GM23248 (cell line): Measurements from ENCODE around the gene MICU1. TPM values are rescaled to one million over a fixed set of nuclear protein-coding genes. Genes with fewer than 3 reads are reported as not detected.

Experiments used
- DNase-seq: peaks from one replicate; pipeline ENCODE4 v3.0.0-alpha.2; 2015
- H2AFZ ChIP-seq: fragments of 200-600 bp; sonication (generic); 2 replicates; pipeline ENCODE4 v1.6.1; 2016; ENCODE audit warnings: antibody characterized with exemption
- H3F3A ChIP-seq: fragments of 200-600 bp; sonication (generic); 2 replicates; pipeline ENCODE4 v1.6.1; 2016; ENCODE audit warnings: mild to moderate bottlenecking, antibody characterized with exemption, mixed run types; ENCODE audit not compliant: insufficient read depth
- H3K27ac ChIP-seq: fragments of 200-600 bp; sonication (generic); 2 replicates; pipeline ENCODE4 v1.5.1; 2016; ENCODE audit warnings: mild to moderate bottlenecking
- H3K27me3 ChIP-seq: fragments of 200-600 bp; sonication (generic); replicated peaks from 2 replicates; pipeline ENCODE4 v1.6.1; 2016; ENCODE audit warnings: mild to moderate bottlenecking; ENCODE audit not compliant: insufficient read depth
- H3K36me3 ChIP-seq: fragments of 200-600 bp; sonication (generic); 2 replicates; pipeline ENCODE4 v1.6.1; 2016; ENCODE audit warnings: low read depth, mild to moderate bottlenecking
- H3K4me1 ChIP-seq: fragments of 200-600 bp; sonication (generic); 2 replicates; pipeline ENCODE4 v1.6.1; 2016; ENCODE audit warnings: mild to moderate bottlenecking; ENCODE audit not compliant: insufficient read depth
- H3K4me2 ChIP-seq: fragments of 200-600 bp; sonication (generic); one replicate; pipeline ENCODE4 v1.6.1; 2016; ENCODE audit warnings: mild to moderate bottlenecking; ENCODE audit not compliant: unreplicated experiment
- H3K4me3 ChIP-seq: fragments of 200-600 bp; sonication (generic); 2 replicates; pipeline ENCODE4 v1.5.1; 2016; ENCODE audit warnings: mild to moderate bottlenecking
- H3K79me2 ChIP-seq: fragments of 200-600 bp; sonication (generic); 2 replicates; pipeline ENCODE4 v1.6.1; 2016; ENCODE audit warnings: mild to moderate bottlenecking; ENCODE audit not compliant: insufficient read depth
- H3K9ac ChIP-seq: fragments of 200-600 bp; sonication (generic); 2 replicates; pipeline ENCODE4 v1.6.1; 2016; ENCODE audit warnings: mild to moderate bottlenecking
- H3K9me2 ChIP-seq: fragments of 200-600 bp; sonication (generic); 2 replicates; pipeline ENCODE4 v1.6.1; 2016; ENCODE audit warnings: mixed run types, mild to moderate bottlenecking, moderate library complexity; ENCODE audit not compliant: insufficient read depth
- H3K9me3 ChIP-seq: fragments of 200-600 bp; sonication (generic); one replicate; pipeline ENCODE4 v1.6.1; 2017; ENCODE audit warnings: low read depth
- H4K20me1 ChIP-seq: fragments of 200-600 bp; sonication (generic); 2 replicates; pipeline ENCODE4 v1.6.0; 2016; ENCODE audit not compliant: insufficient read depth
- EZH2 ChIP-seq: fragments of 200-600 bp; sonication (generic); IDR thresholded peaks from 2 replicates; pipeline ENCODE4 v1.6.1; 2018; ENCODE audit warnings: antibody characterized with exemption, mild to moderate bottlenecking; ENCODE audit not compliant: insufficient read depth, poor library complexity, severe bottlenecking
- EZH2phosphoT487 ChIP-seq: fragments of 200-600 bp; sonication (generic); IDR thresholded peaks from 2 replicates; pipeline ENCODE4 v1.6.1; 2018; ENCODE audit warnings: antibody characterized with exemption, moderate library complexity, mild to moderate bottlenecking, low read depth; ENCODE audit not compliant: insufficient read depth
- WGBS, 2 experiments: methylation state at CpG; one replicate each; pipeline ENCODE4 v1.1.6; 2015 to 2017; ENCODE audit warnings: low lambda C conversion rate in 2 of 2, low coverage in 1 of 2; ENCODE audit errors: missing lambda C conversion rate in 2 of 2; 5-methylcytosine and 5-hydroxymethylcytosine counted together
- in situ Hi-C: fragments of 300-500 bp; cut with MboI; formaldehyde crosslinking; loops from 2 replicates; pipeline ENCODE4 v1.15.0; 2020
- polyA plus RNA-seq: library from polyadenylated mRNA; unstranded; fragments of >200 nt; fragmentation: Nextera tagmentation; extraction: Ambion mirVana; gene quantifications from 2 replicates; pipeline ENCODE4 v1.2.1, GENCODE V29; 2016
- total RNA-seq: library from RNA; depleted of rRNA; stranded (reverse); fragments of >200 nt; shearing (Covaris generic); gene quantifications from 2 replicates; pipeline ENCODE4 v1.2.3, GENCODE V29; 2014

MICU1 gene
- total and polyA plus RNA-seq, 2 experiments from 2014 or later = 37.3 to 45.0 TPM

DNA sequence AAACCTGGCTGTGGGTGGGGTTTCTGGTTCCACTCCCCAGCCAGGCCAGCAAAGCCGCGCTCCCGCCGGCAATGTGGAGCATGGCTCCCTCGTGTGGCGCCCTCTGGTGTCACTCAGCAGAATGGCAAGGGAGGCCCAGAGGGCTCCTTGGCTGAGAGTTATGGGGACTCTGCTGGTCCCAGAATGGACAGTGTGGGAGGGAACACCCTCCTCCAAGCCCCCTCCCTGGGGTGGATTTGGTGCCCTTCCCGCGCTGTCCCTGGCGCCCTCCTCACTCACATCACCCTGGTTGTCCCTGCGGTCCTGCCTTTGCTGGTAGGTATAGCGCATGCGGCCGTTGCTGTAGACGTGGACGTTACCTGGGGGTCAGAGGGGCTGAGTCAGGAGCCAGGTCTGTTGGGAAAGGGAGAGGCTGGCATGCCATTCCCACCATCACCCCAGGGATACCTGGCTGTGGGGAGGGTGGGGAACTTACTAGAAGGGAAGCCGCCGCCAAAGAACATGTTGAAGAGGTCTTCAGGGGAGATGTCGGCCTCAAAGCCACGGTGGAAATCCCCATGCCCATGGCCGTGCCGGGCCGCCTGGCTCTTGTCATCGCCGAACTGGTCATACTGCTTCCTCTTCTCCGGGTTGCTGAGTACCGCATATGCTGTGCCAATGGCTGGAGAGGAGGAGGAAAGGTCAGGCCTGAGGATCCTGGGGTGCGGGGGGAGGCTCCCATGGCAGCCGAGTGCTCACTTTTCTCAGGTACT lies 285.2 kb downstream of the MICU1 start:
- H3K4me1 ChIP-seq = no peaks in the 10 kb centered on the region
- peaks cover 7% of the 10 kb centered on the region for H3K79me2 ChIP-seq
- H3K27me3 ChIP-seq = no peaks in the 10 kb centered on the region
- no peaks in the 10 kb centered on the region for H4K20me1 ChIP-seq
- WGBS, 2 experiments = 72% methylated on average over 27 to 28 of the region's 28 CpGs
- no peaks in the 10 kb centered on the region for H3K9me2 ChIP-seq
- in situ Hi-C loops = no loop called here
- no peak for TF ChIP-seq EZH2
- H3F3A ChIP-seq = no peaks in the 10 kb centered on the region
- no peak overlapping the region for H2AFZ ChIP-seq
- peaks cover 24% of the 10 kb centered on the region for H3K36me3 ChIP-seq
- no peak overlapping the region for H3K27ac ChIP-seq
- H3K4me2 ChIP-seq = no peak overlapping the region
- DNase-seq = peak; percentile 75
- H3K9me3 ChIP-seq = no peaks in the 10 kb centered on the region
- no peak overlapping the region for H3K9ac ChIP-seq
- no peak overlapping the region for H3K4me3 ChIP-seq

- DNase-seq = no peak
- in situ Hi-C loops = no loop called here
- no peaks in the 10 kb centered on the region for H4K20me1 ChIP-seq
These were observed 287.7 kb downstream of the MICU1 start for GRCh38 chr10:72338180-72338579.

GRCh38 chr10:72337722-72338121 lies 288.2 kb downstream of the MICU1 start:
- Histone ChIP-seq H3F3A (no peaks in the 10 kb centered on the region), H3K36me3 (peaks cover 26% of the 10 kb centered on the region), H3K4me2 (no peak overlapping the region), H3K4me1 (no peaks in the 10 kb centered on the region), H2AFZ (no peak overlapping the region), H3K9me3 (no peaks in the 10 kb centered on the region), H3K27ac (no peak overlapping the region), H3K9me2 (no peaks in the 10 kb centered on the region), H3K27me3 (no peaks in the 10 kb centered on the region), H3K79me2 (no peaks in the 10 kb centered on the region), H3K9ac (no peak overlapping the region), H4K20me1 (no peaks in the 10 kb centered on the region), H3K4me3 (no peak overlapping the region)
- TF ChIP-seq EZH2phosphoT487 (no peak), EZH2 (no peak)
- in situ Hi-C loops = no loop called here
- DNase-seq = no peak
- 85 to 86% methylated on average over 9 of the region's 9 CpGs for WGBS, 2 experiments

More at GRCh38 chr10:72338180-72338579, 287.7 kb downstream of the MICU1 start:
- no peak overlapping the region for H3K9ac ChIP-seq
- WGBS, 2 experiments = 89 to 92% methylated on average over 7 of the region's 7 CpGs
- no peak overlapping the region for H3K4me3 ChIP-seq
- no peaks in the 10 kb centered on the region for H3F3A ChIP-seq
- H3K9me3 ChIP-seq = no peaks in the 10 kb centered on the region
- TF ChIP-seq EZH2phosphoT487 (no peak), EZH2 (no peak)
- no peaks in the 10 kb centered on the region for H3K27me3 ChIP-seq
- no peak overlapping the region for H3K27ac ChIP-seq
- no peaks in the 10 kb centered on the region for H3K4me1 ChIP-seq
- no peaks in the 10 kb centered on the region for H3K9me2 ChIP-seq
- H2AFZ ChIP-seq = no peak overlapping the region
- H3K4me2 ChIP-seq = no peak overlapping the region
- H3K79me2 ChIP-seq = no peaks in the 10 kb centered on the region
- H3K36me3 ChIP-seq = peaks cover 29% of the 10 kb centered on the region

DNA sequence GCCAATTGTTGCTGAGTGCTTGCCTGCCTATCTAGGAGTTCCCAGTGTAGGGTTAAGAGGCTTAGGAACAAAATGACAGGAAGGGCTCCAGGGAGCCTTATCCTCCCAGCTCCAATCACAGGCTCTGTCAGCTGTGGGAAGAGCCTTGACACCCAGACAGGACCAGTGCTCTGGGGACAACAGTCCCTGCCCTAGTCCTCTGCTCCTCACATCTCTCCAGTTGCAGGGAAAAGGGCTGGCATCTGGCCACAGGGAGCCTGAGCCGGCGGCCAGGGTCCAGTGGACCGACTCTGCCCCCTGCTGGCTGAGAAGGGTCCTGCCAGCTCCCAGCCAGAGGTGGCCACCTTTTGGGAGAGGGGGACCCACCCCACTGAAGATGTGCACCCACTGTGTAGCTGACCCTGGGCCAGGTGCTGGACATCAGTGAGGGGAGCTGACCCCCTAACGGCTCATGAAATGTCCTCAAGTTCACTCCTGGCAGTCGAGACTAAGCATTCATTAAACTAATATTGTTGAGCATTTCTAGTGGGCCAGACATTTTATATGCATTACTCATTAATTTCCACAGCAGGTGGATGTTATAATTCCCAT lies 288.7 kb downstream of the MICU1 start:
- H3K9me3 ChIP-seq = no peaks in the 10 kb centered on the region
- H3K27ac ChIP-seq = no peak overlapping the region
- H4K20me1 ChIP-seq = no peaks in the 10 kb centered on the region
- DNase-seq = peak; percentile 81
- no peak overlapping the region for H3K4me2 ChIP-seq
- no peaks in the 10 kb centered on the region for H3F3A ChIP-seq
- no peaks in the 10 kb centered on the region for H3K9me2 ChIP-seq
- peaks cover 26% of the 10 kb centered on the region for H3K36me3 ChIP-seq
- H3K27me3 ChIP-seq = no peaks in the 10 kb centered on the region
- no peak overlapping the region for H3K9ac ChIP-seq
- in situ Hi-C loops = no loop called here
- no peak overlapping the region for H3K4me3 ChIP-seq
- no peak overlapping the region for H2AFZ ChIP-seq
- TF ChIP-seq EZH2phosphoT487 (no peak), EZH2 (no peak)
- no peaks in the 10 kb centered on the region for H3K79me2 ChIP-seq
- H3K4me1 ChIP-seq = peaks cover 2% of the 10 kb centered on the region; the same call in 1 of the 2 replicates
- 16 to 25% methylated on average over 3 to 5 of the region's 5 CpGs for WGBS, 2 experiments
